Stomach (tissue), 9 donors: ENCODE results near the gene KMT2E. TPM values are rescaled to one million over a fixed set of nuclear protein-coding genes. Genes with fewer than 3 reads are reported as not detected.
A peak's percentile ranks its signal among the peaks of the same experiment; 100 is the strongest.
"Not testable (repeated sequence)": the region's sequence is repeated elsewhere in the genome, so short reads cannot be mapped to it uniquely, and the experiment has no call there.

Experiments
- DNase-seq, 2 donors: peaks; one replicate each; pipeline versions ENCODE4 v3.0.0 to v3.0.0-alpha.2; 2013 to 2019
- H3K27ac ChIP-seq, 5 donors: fragments of 200-600 bp in 4 of 5; sonication (generic) in 4 of 5; one replicate each; pipeline ENCODE4 v1.5.1; 2013 to 2019; ENCODE audit warnings: mild to moderate bottlenecking in 1 of 5, moderate library complexity in 1 of 5
- H3K27me3 ChIP-seq, 3 donors: fragments of 200-600 bp; sonication (generic); one replicate each; pipeline ENCODE4 v1.5.1; 2017 to 2019; ENCODE audit warnings: mixed run types in 1 of 3
- H3K36me3 ChIP-seq, 4 donors: fragments of 200-600 bp; sonication (generic); 1 replicate in 3 of 4; 2 replicates in 1 of 4; pipeline ENCODE4 v1.5.1; 2016 to 2019
- H3K4me1 ChIP-seq, 4 donors: fragments of 200-600 bp; sonication (generic); one replicate each; pipeline ENCODE4 v1.5.1; 2016 to 2019
- H3K4me3 ChIP-seq, 4 donors: fragments of 200-600 bp; sonication (generic) in 3 of 4; one replicate each; pipeline ENCODE4 v1.5.1; 2016 to 2019; ENCODE audit warnings: mild to moderate bottlenecking in 1 of 4
- H3K9me3 ChIP-seq, 4 donors: fragments of 200-600 bp; sonication (generic); one replicate each; pipeline ENCODE4 v1.5.1; 2016 to 2019
- EP300 ChIP-seq: sonication (generic); formaldehyde crosslinking; IDR thresholded peaks from one replicate; pipeline ENCODE4 v1.6.1; 2017; ENCODE audit warnings: antibody characterized with exemption
- POLR2A ChIP-seq, 4 donors: fragments of 450-650 bp; IDR thresholded peaks; one replicate each; pipeline ENCODE4 v1.6.1; 2016; ENCODE audit warnings: antibody characterized with exemption in 4 of 4, control low read depth in 2 of 4, mild to moderate bottlenecking in 1 of 4, moderate library complexity in 1 of 4
- POLR2AphosphoS5 ChIP-seq, 3 donors: sonication (generic); formaldehyde crosslinking; IDR thresholded peaks; one replicate each; pipeline ENCODE4 v1.6.1; 2016; ENCODE audit warnings: antibody characterized with exemption in 3 of 3
- WGBS, 5 donors: extraction: QIAGEN DNeasy Blood & Tissue Kit in 3 of 5; methylation state at CpG; one replicate each; pipeline versions ENCODE4 v1.1.5 to v1.1.7; 2013 to 2018; 5-methylcytosine and 5-hydroxymethylcytosine counted together
- intact Hi-C: fragments of 100-400 bp; cut with DNase I; formaldehyde crosslinking; loops from one replicate; pipeline ENCODE4 v1.15.1; 2023; ENCODE audit warnings: low total_unique reads
- polyA plus RNA-seq, 3 donors: library from polyadenylated mRNA; stranded (reverse); fragments of 200-250 nt; gene quantifications; one replicate each; pipeline ENCODE4 v1.2.3, GENCODE V29; 2013
- total RNA-seq, 5 donors: library from RNA; depleted of rRNA; stranded (reverse); fragments of >200 nt; gene quantifications; one replicate each; pipeline versions ENCODE4 v1.1.0 to v1.2.3, GENCODE V29; 2014 to 2016
- TF ChIP-seq, protein P1 (sequence below), 7 experiments: fragments of 450-650 bp in 4 of 7; fragments of 200-600 bp in 3 of 7; sonication (generic) in 3 of 7; IDR thresholded peaks; one replicate each; pipeline ENCODE4 v1.5.1; 2016 to 2019; ENCODE audit warnings: antibody characterized with exemption in 7 of 7, control low read depth in 2 of 7, mild to moderate bottlenecking in 1 of 7
- donor health status: healthy with polysubstance abuse.
- donor health status: Bipolar disorder and iron deficiency.
- donor health status: healthy.

Gene KMT2E
- total and polyA plus RNA-seq, 8 donors: 9.4 to 330 (median 67.7) TPM

DNA sequence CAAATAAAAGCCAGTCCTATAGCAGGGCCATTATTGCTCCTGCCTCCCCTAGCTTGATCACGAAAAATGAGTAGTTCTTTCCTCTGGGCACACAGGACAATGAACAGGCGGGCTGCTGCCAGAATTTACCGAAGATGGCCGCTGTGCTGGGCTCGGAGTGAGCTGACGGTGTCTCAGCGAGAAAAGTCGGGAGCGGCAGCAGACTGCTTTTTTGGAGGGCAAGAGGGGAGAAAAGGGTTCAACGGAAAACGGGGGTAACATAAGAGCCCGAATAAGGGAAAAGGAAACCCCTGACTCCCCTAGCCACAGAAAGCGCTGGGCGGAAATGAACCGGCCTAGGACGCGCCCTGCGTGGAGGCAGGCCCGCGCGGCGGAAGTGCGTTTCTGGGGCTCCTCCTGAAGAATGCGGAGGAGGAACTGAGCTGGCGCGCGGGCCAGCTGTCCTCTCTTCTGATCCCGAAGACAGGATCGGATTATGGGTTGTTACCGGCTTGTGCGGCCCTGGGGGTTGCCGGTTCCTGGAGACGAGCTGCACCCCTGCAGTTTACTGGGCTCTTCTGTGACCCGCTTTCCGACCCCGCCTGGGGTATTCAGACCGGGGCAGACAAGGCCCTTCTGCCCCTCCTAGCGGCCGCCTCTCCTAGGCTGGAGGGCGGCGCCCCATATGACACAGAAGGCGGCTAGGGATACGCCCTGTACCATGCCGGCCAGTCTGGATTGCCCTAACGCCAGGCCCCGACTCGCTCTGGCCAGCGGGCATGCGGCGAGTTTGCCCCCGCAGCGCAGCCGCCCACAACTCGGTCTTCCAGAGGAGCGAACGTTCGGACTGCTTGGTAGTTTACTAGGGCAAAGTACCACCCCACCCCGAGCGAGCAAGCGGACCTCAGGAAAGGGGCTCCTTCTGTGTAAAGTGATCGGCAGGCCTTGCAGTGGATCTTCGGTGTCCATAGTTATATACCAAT is 30.1 kb upstream of the KMT2E start:
- WGBS, 5 donors: 0 to 1% (median 1%) methylated on average over 50 to 62 of the region's 62 CpGs
- TF ChIP-seq, protein P1, sequence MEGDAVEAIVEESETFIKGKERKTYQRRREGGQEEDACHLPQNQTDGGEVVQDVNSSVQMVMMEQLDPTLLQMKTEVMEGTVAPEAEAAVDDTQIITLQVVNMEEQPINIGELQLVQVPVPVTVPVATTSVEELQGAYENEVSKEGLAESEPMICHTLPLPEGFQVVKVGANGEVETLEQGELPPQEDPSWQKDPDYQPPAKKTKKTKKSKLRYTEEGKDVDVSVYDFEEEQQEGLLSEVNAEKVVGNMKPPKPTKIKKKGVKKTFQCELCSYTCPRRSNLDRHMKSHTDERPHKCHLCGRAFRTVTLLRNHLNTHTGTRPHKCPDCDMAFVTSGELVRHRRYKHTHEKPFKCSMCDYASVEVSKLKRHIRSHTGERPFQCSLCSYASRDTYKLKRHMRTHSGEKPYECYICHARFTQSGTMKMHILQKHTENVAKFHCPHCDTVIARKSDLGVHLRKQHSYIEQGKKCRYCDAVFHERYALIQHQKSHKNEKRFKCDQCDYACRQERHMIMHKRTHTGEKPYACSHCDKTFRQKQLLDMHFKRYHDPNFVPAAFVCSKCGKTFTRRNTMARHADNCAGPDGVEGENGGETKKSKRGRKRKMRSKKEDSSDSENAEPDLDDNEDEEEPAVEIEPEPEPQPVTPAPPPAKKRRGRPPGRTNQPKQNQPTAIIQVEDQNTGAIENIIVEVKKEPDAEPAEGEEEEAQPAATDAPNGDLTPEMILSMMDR (IDR thresholded peaks at IDR 0.05): peak in 4 of 7 experiments; percentile 37 to 73 (median 66)
- TF ChIP-seq POLR2A (IDR thresholded peaks at IDR 0.05) (peak in 1 of 4 donors; percentile 28), POLR2AphosphoS5 (IDR thresholded peaks at IDR 0.05) (peak; percentile 45 to 87 (median 86)), EP300 (no peak)
- H3K36me3 ChIP-seq: peaks cover 0 to 5% (median 2%) of the 10 kb centered on the region in 4 donors
- peak; percentile 90 to 96 for DNase-seq
- H3K4me1 ChIP-seq: peaks cover 44 to 67% (median 56%) of the 10 kb centered on the region in 4 donors
- H3K27ac ChIP-seq: peak overlapping the region; percentile 93 to 99 (median 97)
- H3K27me3 ChIP-seq: no peaks in the 10 kb centered on the region
- intact Hi-C loops: no loop called here
- H3K4me3 ChIP-seq: peak overlapping the region; percentile 45 to 62 (median 54)
- no peaks in the 10 kb centered on the region for H3K9me3 ChIP-seq

DNA sequence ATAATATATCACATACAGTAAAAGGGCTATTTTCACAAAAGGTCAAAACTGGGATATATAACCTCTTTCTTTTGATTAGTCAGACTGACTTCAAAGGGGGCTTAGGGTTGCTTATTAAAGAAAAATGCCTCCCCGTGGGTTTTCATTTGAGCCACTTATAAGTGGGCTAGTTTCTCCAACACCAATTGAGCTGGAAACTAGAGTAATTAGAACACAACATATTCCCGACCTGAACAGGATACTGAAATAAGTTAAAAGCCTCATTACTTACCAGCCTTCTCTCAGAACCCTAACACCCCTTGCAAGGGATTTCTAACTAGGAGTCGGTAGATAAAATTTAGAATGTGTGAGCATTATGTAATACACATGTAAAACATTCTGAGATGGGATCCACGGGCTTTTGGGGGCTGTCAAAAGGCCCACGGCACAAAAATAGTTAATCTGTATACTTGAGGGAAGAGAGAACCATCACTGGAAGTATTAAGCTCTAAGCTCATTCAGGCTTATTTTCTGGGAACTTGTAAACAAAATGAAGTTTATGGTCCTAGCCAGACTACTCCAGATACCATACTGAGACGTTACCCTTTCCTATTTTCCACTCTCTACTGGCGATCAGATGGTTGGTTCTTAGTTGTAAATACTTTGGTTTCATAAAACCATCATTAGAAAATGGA is 29.3 kb upstream of the KMT2E start:
- peak overlapping the region; percentile 93 to 99 (median 97) for H3K27ac ChIP-seq
- H3K4me1 ChIP-seq: peaks cover 36 to 60% (median 48%) of the 10 kb centered on the region in 4 donors
- no peak for DNase-seq
- H3K4me3 ChIP-seq: peak overlapping the region; percentile 45 to 62 (median 54)
- intact Hi-C loops: no loop called here
- 19 to 37% (median 27%) methylated on average over 7 of the region's 7 CpGs for WGBS, 5 donors
- peaks cover 0 to 5% (median 2%) of the 10 kb centered on the region in 4 donors for H3K36me3 ChIP-seq
- no peaks in the 10 kb centered on the region for H3K9me3 ChIP-seq
- no peaks in the 10 kb centered on the region for H3K27me3 ChIP-seq
- TF ChIP-seq POLR2AphosphoS5 (IDR thresholded peaks at IDR 0.05): no peak
- no peak for TF ChIP-seq EP300
- TF ChIP-seq POLR2A (IDR thresholded peaks at IDR 0.05): no peak
- TF ChIP-seq, protein P1 (IDR thresholded peaks at IDR 0.05): no peak

DNA sequence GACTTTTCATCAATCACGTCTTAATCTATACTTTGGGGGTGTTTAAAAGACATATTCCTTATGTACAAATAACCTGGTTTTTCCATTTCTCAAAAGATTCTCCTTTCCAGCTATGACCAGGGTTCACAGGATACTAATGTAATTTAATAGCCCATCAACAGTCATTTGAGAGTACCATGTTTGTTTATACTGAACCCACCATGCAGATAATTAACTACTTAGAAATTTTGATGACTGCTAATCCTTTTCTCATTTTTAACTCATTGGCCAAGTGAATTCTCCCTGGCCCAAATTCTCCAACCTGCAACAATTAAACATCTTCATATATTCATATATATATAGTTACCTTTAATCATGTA is 28.8 kb upstream of the KMT2E start:
- peaks cover 0 to 5% (median 2%) of the 10 kb centered on the region in 4 donors for H3K36me3 ChIP-seq
- 9 to 32% (median 22%) methylated on average over 1 of the region's 1 CpG for WGBS, 5 donors
- no peaks in the 10 kb centered on the region for H3K9me3 ChIP-seq
- TF ChIP-seq, protein P1 (IDR thresholded peaks at IDR 0.05): no peak
- TF ChIP-seq EP300 (no peak), POLR2AphosphoS5 (IDR thresholded peaks at IDR 0.05) (no peak), POLR2A (IDR thresholded peaks at IDR 0.05) (no peak)
- peak overlapping the region in 4 of 5 donors; percentile 95 to 99 (median 98) for H3K27ac ChIP-seq
- H3K27me3 ChIP-seq: no peaks in the 10 kb centered on the region
- H3K4me1 ChIP-seq: peaks cover 31 to 64% (median 44%) of the 10 kb centered on the region in 4 donors
- intact Hi-C loops: no loop called here
- DNase-seq: no peak
- H3K4me3 ChIP-seq: no peak overlapping the region

DNA sequence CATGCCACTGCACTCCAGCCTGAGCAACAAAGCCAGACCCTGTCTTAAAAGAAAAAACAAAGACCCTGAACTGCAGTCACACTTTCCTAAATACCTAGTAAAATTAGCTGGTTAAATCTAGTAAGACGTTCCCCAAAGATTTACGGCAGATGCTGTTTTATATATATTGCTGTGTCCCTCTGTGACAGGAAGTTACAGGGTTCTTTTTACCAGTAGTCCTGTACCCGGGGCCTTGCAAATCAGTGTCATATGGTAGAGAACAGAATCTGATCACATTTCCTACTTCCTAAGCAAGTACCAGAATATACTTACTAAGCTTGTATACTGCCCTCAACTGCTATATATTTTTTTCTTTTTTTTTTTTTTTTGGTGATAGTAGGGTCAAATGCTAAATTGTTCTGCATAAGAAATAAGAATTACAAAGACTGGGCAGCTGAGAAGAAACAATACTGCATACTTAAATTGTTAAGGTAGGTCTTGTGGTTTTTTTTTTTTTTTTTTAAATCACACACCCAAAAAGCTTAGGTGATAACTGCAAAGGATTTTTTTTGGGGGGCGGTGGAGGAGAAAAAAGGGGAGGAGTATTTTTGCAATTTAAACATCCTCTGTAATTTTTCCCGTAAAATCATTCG is 27.3 kb upstream of the KMT2E start:
- no peak overlapping the region for H3K4me3 ChIP-seq
- DNase-seq: no peak
- peaks cover 16 to 72% (median 34%) of the 10 kb centered on the region in 4 donors for H3K4me1 ChIP-seq
- H3K27ac ChIP-seq: peak overlapping the region in 3 of 5 donors; percentile 36 to 99 (median 97)
- no peaks in the 10 kb centered on the region for H3K27me3 ChIP-seq
- no peak for TF ChIP-seq EP300
- TF ChIP-seq, protein P1 (IDR thresholded peaks at IDR 0.05): no peak
- TF ChIP-seq POLR2A (IDR thresholded peaks at IDR 0.05): no peak
- TF ChIP-seq POLR2AphosphoS5 (IDR thresholded peaks at IDR 0.05): no peak
- peaks cover 8 to 15% (median 13%) of the 10 kb centered on the region in 4 donors for H3K36me3 ChIP-seq
- intact Hi-C loops: no loop called here
- no peaks in the 10 kb centered on the region for H3K9me3 ChIP-seq
- WGBS, 5 donors: 49 to 58% (median 56%) methylated on average over 6 of the region's 6 CpGs

DNA sequence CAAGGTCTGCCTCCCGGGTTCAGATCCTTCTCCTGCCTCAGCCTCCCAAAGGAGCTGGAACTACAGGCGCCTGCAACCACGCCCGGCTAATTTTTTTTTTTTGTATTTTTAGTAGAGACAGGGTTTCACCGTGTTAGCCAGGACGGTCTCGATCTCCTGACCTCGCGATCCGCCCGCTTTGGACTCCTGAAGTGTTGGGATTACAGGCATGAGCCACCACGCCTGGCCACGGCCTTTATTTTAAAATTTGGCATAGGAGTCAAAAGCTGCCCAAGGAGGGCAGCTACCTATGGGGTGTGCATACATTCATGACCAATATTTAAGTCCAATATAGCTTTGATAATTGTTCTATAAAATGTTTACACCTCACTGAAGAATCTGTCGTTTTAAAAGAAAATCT is 26.6 kb upstream of the KMT2E start:
- Histone ChIP-seq H3K27ac (peak overlapping the region in 4 of 5 donors; percentile 20 to 99 (median 66)), H3K4me1 (peaks cover 9 to 65% (median 29%) of the 10 kb centered on the region in 4 donors), H3K36me3 (peaks cover 8 to 15% (median 13%) of the 10 kb centered on the region in 4 donors)
- 73 to 81% (median 75%) methylated on average over 14 of the region's 14 CpGs for WGBS, 5 donors
- H3K27me3 ChIP-seq, DNase-seq, H3K4me3 ChIP-seq, intact Hi-C loops, H3K9me3 ChIP-seq: not testable (repeated sequence)
